Activated CD8-positive, alpha-beta T cell treated with anti-CD3 and anti-CD28 coated beads for 36 hours (primary cell): Measurements from ENCODE around the gene THAP3. TPM values are rescaled to one million over a fixed set of nuclear protein-coding genes. Genes with fewer than 3 reads are reported as not detected.

Source experiments
- ATAC-seq: fragments of 200-7000 bp; cut with Tn5 transposase; one replicate; pipeline ENCODE4 v1.10.0; 2021; ENCODE audit warnings: mild to moderate bottlenecking, moderate library complexity
- CTCF ChIA-PET: fragments of 350-600 bp; sonication (Branson Sonifier 250); formaldehyde crosslinking; loops from one replicate; lab custom pipeline; 2021; ENCODE audit warnings: antibody characterized with exemption; lab: Charles Lee
- POLR2A ChIA-PET: fragments of 350-600 bp; sonication (Branson Sonifier 250); formaldehyde crosslinking; loops from one replicate; lab custom pipeline; 2021; ENCODE audit warnings: antibody characterized with exemption; lab: Charles Lee
- DNase-seq: peaks from one replicate; pipeline ENCODE4 v3.0.0-alpha.2; 2020
- H3K27ac Mint-ChIP-seq: one replicate; pipeline ENCODE4 v1.8.0; 2021; ENCODE audit warnings: mild to moderate bottlenecking, mixed read lengths
- H3K27me3 Mint-ChIP-seq: one replicate; pipeline ENCODE4 v1.8.0; 2021; ENCODE audit warnings: mixed read lengths
- H3K36me3 Mint-ChIP-seq: one replicate; pipeline ENCODE4 v1.8.0; 2021; ENCODE audit warnings: low read depth, mixed read lengths
- H3K4me1 Mint-ChIP-seq: one replicate; pipeline ENCODE4 v1.8.0; 2021; ENCODE audit warnings: low read depth, mixed read lengths
- H3K4me3 Mint-ChIP-seq: one replicate; pipeline ENCODE4 v1.8.0; 2021; ENCODE audit warnings: mild to moderate bottlenecking, moderate library complexity, mixed read lengths
- H3K9me3 Mint-ChIP-seq: one replicate; pipeline ENCODE4 v1.8.0; 2021; ENCODE audit warnings: mixed read lengths
- intact Hi-C: fragments of 100-400 bp; cut with micrococcal nuclease; formaldehyde crosslinking; loops from one replicate; pipeline ENCODE4 v1.10.0; 2022
- total RNA-seq, 2 experiments: library from RNA; stranded (reverse); gene quantifications; one replicate each; pipeline ENCODE4 v1.2.3, GENCODE V29; 2021
- TF ChIP-seq, protein P1 (sequence below): fragments of 200-600 bp; IDR thresholded peaks from one replicate; pipeline ENCODE4 v1.8.0; 2022; ENCODE audit warnings: antibody characterized with exemption, mild to moderate bottlenecking

THAP3 gene
- total RNA-seq, 2 experiments from 2014 or later, result 19.0 to 24.5 TPM

DNA sequence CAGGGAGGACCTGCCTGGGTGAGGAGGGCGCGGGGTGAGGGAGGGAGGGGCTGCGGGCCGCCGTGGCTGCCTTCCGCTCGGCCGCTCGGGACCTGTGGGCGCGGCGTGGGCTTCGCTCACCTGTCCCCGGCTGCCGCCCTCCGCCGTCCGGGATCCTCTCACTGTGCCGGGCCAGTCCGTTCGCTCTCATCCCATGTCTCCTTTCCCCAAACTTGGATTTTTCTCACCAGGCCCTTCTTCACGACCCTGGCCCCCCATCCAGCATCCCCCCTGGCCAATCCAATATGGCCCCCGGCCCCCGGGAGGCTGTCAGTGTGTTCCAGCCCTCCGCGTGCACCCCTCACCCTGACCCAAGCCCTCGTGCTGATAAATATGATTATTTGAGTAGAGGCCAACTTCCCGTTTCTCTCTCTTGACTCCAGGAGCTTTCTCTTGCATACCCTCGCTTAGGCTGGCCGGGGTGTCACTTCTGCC lies 44.5 kb upstream of the THAP3 start:
- no peaks in the 10 kb centered on the region for H3K9me3 Mint-ChIP-seq
- no peaks in the 10 kb centered on the region for H3K27me3 Mint-ChIP-seq
- ATAC-seq, result peak; percentile 45
- peaks cover 7% of the 10 kb centered on the region for H3K36me3 Mint-ChIP-seq
- TF ChIP-seq, protein P1, sequence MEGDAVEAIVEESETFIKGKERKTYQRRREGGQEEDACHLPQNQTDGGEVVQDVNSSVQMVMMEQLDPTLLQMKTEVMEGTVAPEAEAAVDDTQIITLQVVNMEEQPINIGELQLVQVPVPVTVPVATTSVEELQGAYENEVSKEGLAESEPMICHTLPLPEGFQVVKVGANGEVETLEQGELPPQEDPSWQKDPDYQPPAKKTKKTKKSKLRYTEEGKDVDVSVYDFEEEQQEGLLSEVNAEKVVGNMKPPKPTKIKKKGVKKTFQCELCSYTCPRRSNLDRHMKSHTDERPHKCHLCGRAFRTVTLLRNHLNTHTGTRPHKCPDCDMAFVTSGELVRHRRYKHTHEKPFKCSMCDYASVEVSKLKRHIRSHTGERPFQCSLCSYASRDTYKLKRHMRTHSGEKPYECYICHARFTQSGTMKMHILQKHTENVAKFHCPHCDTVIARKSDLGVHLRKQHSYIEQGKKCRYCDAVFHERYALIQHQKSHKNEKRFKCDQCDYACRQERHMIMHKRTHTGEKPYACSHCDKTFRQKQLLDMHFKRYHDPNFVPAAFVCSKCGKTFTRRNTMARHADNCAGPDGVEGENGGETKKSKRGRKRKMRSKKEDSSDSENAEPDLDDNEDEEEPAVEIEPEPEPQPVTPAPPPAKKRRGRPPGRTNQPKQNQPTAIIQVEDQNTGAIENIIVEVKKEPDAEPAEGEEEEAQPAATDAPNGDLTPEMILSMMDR, result no peak
- peak overlapping the region; percentile 95 for H3K27ac Mint-ChIP-seq
- H3K4me1 Mint-ChIP-seq, result peaks cover 30% of the 10 kb centered on the region
- ChIA-PET CTCF (interaction anchor here (1.1 to 4.1 kb wide), 3 partner anchors 20 to 66 kb away, joined by 3 to 22 read pairs (median 7); partner anchors contain the start of genes NOL9 and TAS1R1), POLR2A (interaction anchor here (0.9 to 6.3 kb wide), 6 partner anchors 9 to 85 kb away, joined by 3 to 59 read pairs (median 4); partner anchors contain the start of genes KLHL21, NOL9 and TAS1R1)
- no peak for DNase-seq
- intact Hi-C loops, result no loop called here
- H3K4me3 Mint-ChIP-seq, result peak overlapping the region; percentile 94

DNA sequence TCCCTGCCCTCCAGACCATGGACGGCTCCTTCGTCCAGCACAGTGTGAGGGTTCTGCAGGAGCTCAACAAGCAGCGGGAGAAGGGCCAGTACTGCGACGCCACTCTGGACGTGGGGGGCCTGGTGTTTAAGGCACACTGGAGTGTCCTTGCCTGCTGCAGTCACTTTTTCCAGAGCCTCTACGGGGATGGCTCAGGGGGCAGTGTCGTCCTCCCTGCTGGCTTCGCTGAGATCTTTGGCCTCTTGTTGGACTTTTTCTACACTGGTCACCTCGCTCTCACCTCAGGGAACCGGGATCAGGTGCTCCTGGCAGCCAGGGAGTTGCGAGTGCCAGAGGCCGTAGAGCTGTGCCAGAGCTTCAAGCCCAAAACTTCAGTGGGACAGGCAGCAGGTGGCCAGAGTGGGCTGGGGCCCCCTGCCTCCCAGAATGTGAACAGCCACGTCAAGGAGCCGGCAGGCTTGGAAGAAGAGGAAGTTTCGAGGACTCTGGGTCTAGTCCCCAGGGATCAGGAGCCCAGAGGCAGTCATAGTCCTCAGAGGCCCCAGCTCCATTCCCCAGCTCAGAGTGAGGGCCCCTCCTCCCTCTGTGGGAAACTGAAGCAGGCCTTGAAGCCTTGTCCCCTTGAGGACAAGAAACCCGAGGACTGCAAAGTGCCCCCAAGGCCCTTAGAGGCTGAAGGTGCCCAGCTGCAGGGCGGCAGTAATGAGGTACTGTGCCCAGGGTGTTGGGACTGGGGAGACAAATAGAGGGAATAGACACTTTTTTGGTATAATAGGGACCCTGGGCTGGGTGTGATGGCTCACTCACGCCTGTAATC lies 43.9 kb upstream of the THAP3 start:
- peak overlapping the region; percentile 95 for H3K27ac Mint-ChIP-seq
- POLR2A ChIA-PET, result interaction anchor here (0.9 to 6.3 kb wide), 6 partner anchors 8 to 86 kb away, joined by 3 to 59 read pairs (median 4); partner anchors contain the start of genes KLHL21, NOL9 and TAS1R1
- peak; percentile 34 for DNase-seq
- H3K4me1 Mint-ChIP-seq, result peaks cover 30% of the 10 kb centered on the region
- no peak for ATAC-seq
- CTCF ChIA-PET, result interaction anchor here (0.9 to 4.1 kb wide), 3 partner anchors 19 to 66 kb away, joined by 3 to 22 read pairs (median 7); partner anchors contain the start of genes NOL9 and TAS1R1
- no peaks in the 10 kb centered on the region for H3K27me3 Mint-ChIP-seq
- intact Hi-C loops, result no loop called here
- H3K36me3 Mint-ChIP-seq, result peaks cover 7% of the 10 kb centered on the region
- TF ChIP-seq, protein P1, result no peak
- H3K4me3 Mint-ChIP-seq, result peak overlapping the region; percentile 94
- H3K9me3 Mint-ChIP-seq, result no peaks in the 10 kb centered on the region

DNA sequence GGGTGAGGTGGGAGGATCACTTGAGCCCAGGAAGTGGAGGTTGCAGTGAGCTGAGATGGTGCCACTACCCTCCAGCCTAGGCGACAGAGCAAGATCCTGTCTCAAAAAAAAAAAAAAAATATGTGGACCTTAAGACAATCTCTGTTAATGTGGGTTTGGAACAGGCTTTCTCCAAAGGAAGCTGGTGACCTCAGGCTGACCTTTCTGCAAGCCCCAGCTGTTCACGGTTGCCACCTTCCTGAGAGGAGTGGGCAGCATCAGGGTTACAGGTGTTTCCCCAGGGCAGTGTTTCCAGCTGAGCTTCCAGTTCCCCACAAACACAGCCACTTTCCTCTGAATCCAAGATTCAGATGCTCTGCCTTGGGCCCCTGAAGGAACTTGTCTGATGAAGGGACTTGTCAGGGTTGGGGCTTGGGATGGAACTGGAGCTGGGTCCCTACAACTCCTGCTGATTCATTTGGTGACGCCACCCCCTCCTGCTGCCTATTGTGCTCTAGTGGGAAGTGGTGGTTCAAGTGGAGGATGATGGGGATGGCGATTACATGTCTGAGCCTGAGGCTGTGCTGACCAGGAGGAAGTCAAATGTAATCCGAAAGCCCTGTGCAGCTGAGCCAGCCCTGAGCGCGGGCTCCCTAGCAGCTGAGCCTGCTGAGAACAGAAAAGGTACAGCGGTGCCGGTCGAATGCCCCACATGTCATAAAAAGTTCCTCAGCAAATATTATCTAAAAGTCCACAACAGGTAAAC lies 42.9 kb upstream of the THAP3 start:
- Mint-ChIP-seq H3K27me3 (no peaks in the 10 kb centered on the region), H3K9me3 (no peaks in the 10 kb centered on the region), H3K4me3 (peak overlapping the region; percentile 94), H3K27ac (peak overlapping the region; percentile 63), H3K4me1 (peaks cover 30% of the 10 kb centered on the region), H3K36me3 (peaks cover 7% of the 10 kb centered on the region)
- POLR2A ChIA-PET, result interaction anchor here (0.8 to 6.3 kb wide), 2 partner anchors 20 to 92 kb away, joined by 3 to 59 read pairs; partner anchors contain the start of gene KLHL21
- TF ChIP-seq, protein P1, result no peak
- intact Hi-C loops, result no loop called here
- ATAC-seq (no peak), DNase-seq (no peak)
- CTCF ChIA-PET, result interaction anchor here (0.9 to 1.1 kb wide), 2 partner anchors 18 to 29 kb away, joined by 3 read pairs; no protein-coding TSS in a partner anchor

DNA sequence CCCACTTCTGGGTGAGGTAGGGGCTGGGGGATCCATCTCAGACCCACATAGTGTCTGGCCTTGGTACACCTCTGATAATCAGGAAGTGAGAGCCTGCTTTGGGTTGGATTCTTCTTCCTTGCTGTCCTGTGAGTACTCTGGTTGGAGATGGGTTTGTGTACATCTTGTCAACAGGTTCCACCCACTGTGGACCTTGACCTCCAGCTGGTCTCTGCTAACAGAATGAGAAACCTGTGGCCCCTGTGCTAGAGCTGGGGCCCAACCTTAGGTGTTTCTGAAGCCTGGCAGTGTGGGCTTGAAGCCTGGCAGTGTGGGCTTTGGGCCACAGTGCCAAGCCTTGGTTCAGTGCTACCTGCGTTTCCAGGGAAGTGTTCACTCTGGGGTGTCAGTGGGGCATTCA lies 42.3 kb upstream of the THAP3 start:
- Mint-ChIP-seq H3K27ac (peak overlapping the region; percentile 69), H3K4me1 (peaks cover 31% of the 10 kb centered on the region), H3K27me3 (no peaks in the 10 kb centered on the region), H3K4me3 (no peak overlapping the region), H3K9me3 (no peaks in the 10 kb centered on the region), H3K36me3 (peaks cover 7% of the 10 kb centered on the region)
- ChIA-PET POLR2A (interaction anchor here (1.0 to 1.8 kb wide), 2 partner anchors 11 to 519 kb away, joined by 4 to 6 read pairs; no protein-coding TSS in a partner anchor), CTCF (interaction anchor here (0.8 to 1.3 kb wide), 3 partner anchors 18 to 30 kb away, joined by 3 to 4 read pairs (median 3); partner anchors contain the start of gene NOL9)
- ATAC-seq, result no peak
- TF ChIP-seq, protein P1, result no peak
- intact Hi-C loops, result no loop called here
- no peak for DNase-seq
